Karpas-422 (cell line): ENCODE measurements around the gene COL19A1. TPM values are rescaled to one million over a fixed set of nuclear protein-coding genes. Genes with fewer than 3 reads are reported as not detected.

Experiments used
- DNase-seq: peaks from one replicate; pipeline ENCODE4 v3.0.0-alpha.2; 2015
- H2AFZ ChIP-seq: fragments of 200-600 bp; sonication (generic); 2 replicates; pipeline ENCODE4 v1.6.1; 2014; ENCODE audit warnings: antibody characterized with exemption, low read length, mixed read lengths
- H3K27ac ChIP-seq: fragments of 200-600 bp; sonication (generic); 2 replicates; pipeline ENCODE4 v1.5.1; 2014; ENCODE audit warnings: mild to moderate bottlenecking, low read length, moderate library complexity
- H3K27me3 ChIP-seq: fragments of 200-600 bp; sonication (generic); 2 replicates; pipeline ENCODE4 v1.6.1; 2014; ENCODE audit warnings: low read length, mixed read lengths
- H3K36me3 ChIP-seq: fragments of 200-600 bp; sonication (generic); 2 replicates; pipeline ENCODE4 v1.6.1; 2014; ENCODE audit warnings: low read length, mixed read lengths; ENCODE audit not compliant: insufficient read depth
- H3K4me1 ChIP-seq: fragments of 200-600 bp; sonication (generic); 2 replicates; pipeline ENCODE4 v1.6.1; 2014; ENCODE audit warnings: mild to moderate bottlenecking, low read length, mixed read lengths
- H3K4me2 ChIP-seq: fragments of 200-600 bp; sonication (generic); 2 replicates; pipeline ENCODE4 v1.6.1; 2014; ENCODE audit warnings: low read length, low read depth, mild to moderate bottlenecking; ENCODE audit not compliant: poor library complexity, severe bottlenecking
- H3K4me3 ChIP-seq: fragments of 200-600 bp; sonication (generic); 2 replicates; pipeline ENCODE4 v1.5.1; 2014; ENCODE audit warnings: mild to moderate bottlenecking, antibody characterized with exemption, low read length, mixed read lengths
- H3K79me2 ChIP-seq: fragments of 200-600 bp; sonication (generic); 2 replicates; pipeline ENCODE4 v1.6.1; 2014; ENCODE audit warnings: mild to moderate bottlenecking, low read length, mixed read lengths
- H3K9ac ChIP-seq: fragments of 200-600 bp; sonication (generic); 2 replicates; pipeline ENCODE4 v1.6.0; 2014; ENCODE audit warnings: low read length
- H3K9me2 ChIP-seq: fragments of 200-600 bp; sonication (generic), shearing (Covaris generic); replicated peaks from 2 replicates; pipeline ENCODE4 v1.6.0; 2014; ENCODE audit warnings: mild to moderate bottlenecking, low read length, moderate library complexity; ENCODE audit not compliant: insufficient read depth
- H3K9me3 ChIP-seq: fragments of 300-700, 200-600 bp; sonication (generic); 2 replicates; pipeline ENCODE4 v1.6.1; 2014; ENCODE audit warnings: low read length, mixed read lengths
- H4K20me1 ChIP-seq: fragments of 200-600 bp; sonication (generic); 2 replicates; pipeline ENCODE4 v1.6.1; 2014; ENCODE audit warnings: mild to moderate bottlenecking, antibody characterized with exemption, low read length, low read depth; ENCODE audit not compliant: insufficient read depth
- total RNA-seq: library from RNA; depleted of rRNA; stranded (reverse); fragments of >200 nt; shearing (Covaris generic); gene quantifications from 2 replicates; pipeline ENCODE4 v1.2.3, GENCODE V29; 2014; ENCODE audit warnings: low replicate concordance

COL19A1 gene
- total RNA-seq, 1 experiment from 2014 or later = not detected

DNA sequence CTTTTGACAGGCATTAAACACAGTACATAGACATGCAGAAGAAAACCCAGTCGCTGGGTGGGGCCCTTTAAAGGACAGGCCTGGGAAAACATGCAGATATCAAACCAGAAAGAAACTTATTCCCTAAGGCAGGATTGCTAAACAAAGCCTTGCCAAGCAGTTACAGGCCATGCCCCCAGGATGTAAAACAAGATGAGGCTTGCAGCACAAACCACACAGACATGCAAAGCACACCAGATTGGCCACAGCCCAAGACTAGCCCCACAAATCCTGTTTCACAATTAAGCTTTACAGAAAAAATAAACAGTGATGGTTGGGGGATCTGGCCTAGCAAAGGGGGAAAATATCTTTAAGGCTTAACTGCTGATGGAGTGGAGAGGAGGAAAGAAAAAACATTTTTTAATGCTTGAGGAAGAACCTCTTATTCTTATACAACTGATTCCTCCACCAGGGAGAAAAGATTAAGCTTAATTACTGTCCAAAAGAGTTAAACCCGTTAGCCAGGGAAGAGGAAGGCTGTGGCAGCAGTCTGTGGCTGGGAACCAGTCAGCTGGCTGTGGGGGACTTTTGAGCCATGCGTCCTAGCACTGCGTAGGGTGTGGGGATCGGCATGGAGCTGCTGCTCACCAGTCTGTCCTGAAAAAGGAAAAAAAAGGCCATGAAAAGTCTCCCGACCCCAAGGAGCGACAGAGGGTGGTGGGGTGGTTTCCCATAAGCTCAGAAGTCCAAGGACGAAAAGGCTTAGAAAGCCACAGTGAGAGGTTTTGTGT lies 28.4 kb downstream of the COL19A1 start:
- H3K4me1 ChIP-seq = no peaks in the 10 kb centered on the region
- H3K36me3 ChIP-seq = no peaks in the 10 kb centered on the region
- DNase-seq = no peak
- H3K4me3 ChIP-seq = no peak overlapping the region
- no peaks in the 10 kb centered on the region for H3K9me2 ChIP-seq
- no peaks in the 10 kb centered on the region for H3K27me3 ChIP-seq
- no peak overlapping the region for H3K4me2 ChIP-seq
- no peak overlapping the region for H3K27ac ChIP-seq
- H2AFZ ChIP-seq = no peak overlapping the region
- no peak overlapping the region for H3K9ac ChIP-seq
- no peaks in the 10 kb centered on the region for H3K79me2 ChIP-seq
- no peaks in the 10 kb centered on the region for H4K20me1 ChIP-seq
- H3K9me3 ChIP-seq = no peaks in the 10 kb centered on the region

DNA sequence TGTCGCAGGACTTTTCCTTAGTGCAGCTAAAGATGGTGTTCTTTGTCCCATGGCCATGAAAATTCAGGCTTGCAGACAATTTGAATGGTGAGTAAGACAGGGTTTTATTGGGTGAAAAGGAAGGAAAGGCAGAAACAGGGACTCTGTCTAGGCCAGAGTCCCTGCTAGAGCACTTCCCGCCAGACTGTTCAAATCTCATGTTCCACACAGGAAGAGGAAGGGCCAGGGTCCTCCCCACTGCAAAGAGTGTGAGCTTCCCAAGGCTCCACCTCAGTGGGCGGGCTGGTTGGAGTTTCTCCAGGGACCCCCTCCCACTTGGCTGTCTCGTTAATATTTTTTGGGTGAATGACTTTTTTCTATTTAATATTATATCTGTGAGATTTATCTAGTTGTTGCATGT lies 29.0 kb downstream of the COL19A1 start:
- no peak for DNase-seq
- Histone ChIP-seq H3K9me3 (no peaks in the 10 kb centered on the region), H4K20me1 (no peaks in the 10 kb centered on the region), H3K9ac (no peak overlapping the region), H3K4me1 (no peaks in the 10 kb centered on the region), H3K27me3 (no peaks in the 10 kb centered on the region), H3K27ac (no peak overlapping the region), H3K36me3 (no peaks in the 10 kb centered on the region), H3K79me2 (no peaks in the 10 kb centered on the region), H3K9me2 (no peaks in the 10 kb centered on the region), H3K4me3 (no peak overlapping the region), H2AFZ (no peak overlapping the region), H3K4me2 (no peak overlapping the region)

- no peak overlapping the region for H2AFZ ChIP-seq
- no peaks in the 10 kb centered on the region for H3K27me3 ChIP-seq
- H3K36me3 ChIP-seq = no peaks in the 10 kb centered on the region
- no peak overlapping the region for H3K4me3 ChIP-seq
- no peaks in the 10 kb centered on the region for H4K20me1 ChIP-seq
- no peak overlapping the region for H3K4me2 ChIP-seq
- H3K4me1 ChIP-seq = no peaks in the 10 kb centered on the region
- no peak overlapping the region for H3K27ac ChIP-seq
- H3K79me2 ChIP-seq = no peaks in the 10 kb centered on the region
- H3K9ac ChIP-seq = no peak overlapping the region
- no peaks in the 10 kb centered on the region for H3K9me2 ChIP-seq
- no peaks in the 10 kb centered on the region for H3K9me3 ChIP-seq
- DNase-seq = no peak
Observed at GRCh38 chr6:69900869-69901268, 34.5 kb downstream of the COL19A1 start.

GRCh38 chr6:69901361-69901760 lies 35.0 kb downstream of the COL19A1 start:
- Histone ChIP-seq H3K9ac (no peak overlapping the region), H3K9me2 (no peaks in the 10 kb centered on the region), H3K79me2 (no peaks in the 10 kb centered on the region), H3K27me3 (no peaks in the 10 kb centered on the region), H3K27ac (no peak overlapping the region), H2AFZ (no peak overlapping the region), H3K4me3 (no peak overlapping the region), H4K20me1 (no peaks in the 10 kb centered on the region), H3K4me2 (no peak overlapping the region), H3K36me3 (no peaks in the 10 kb centered on the region), H3K9me3 (no peaks in the 10 kb centered on the region), H3K4me1 (no peaks in the 10 kb centered on the region)
- no peak for DNase-seq

GRCh38 chr6:69907981-69908498 lies 41.7 kb downstream of the COL19A1 start:
- Histone ChIP-seq H3K79me2 (no peaks in the 10 kb centered on the region), H3K9ac (no peak overlapping the region), H3K36me3 (no peaks in the 10 kb centered on the region), H3K4me2 (no peak overlapping the region), H3K4me3 (no peak overlapping the region), H3K9me3 (no peaks in the 10 kb centered on the region), H3K9me2 (no peaks in the 10 kb centered on the region), H4K20me1 (no peaks in the 10 kb centered on the region), H2AFZ (no peak overlapping the region), H3K4me1 (no peaks in the 10 kb centered on the region), H3K27me3 (no peaks in the 10 kb centered on the region), H3K27ac (no peak overlapping the region)
- DNase-seq = no peak

DNA sequence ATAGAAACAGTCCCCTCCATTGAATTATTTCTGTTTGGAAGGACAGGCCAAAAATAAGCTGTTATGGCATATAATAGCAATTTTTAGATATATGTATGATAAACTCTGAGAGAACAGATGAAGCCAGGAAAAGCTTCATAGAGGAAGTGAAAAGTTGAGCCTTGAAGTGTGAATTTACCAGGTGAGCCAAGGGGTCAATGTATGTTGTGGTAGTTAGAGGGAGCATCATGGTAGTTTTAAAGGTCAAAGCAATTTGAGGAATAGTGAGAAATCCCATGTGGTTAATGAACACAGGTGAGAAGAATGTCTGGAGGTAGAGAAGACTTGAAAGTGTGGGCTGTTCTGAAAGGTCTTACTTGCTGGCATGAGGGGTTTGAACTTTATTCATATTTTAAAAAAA lies 47.0 kb downstream of the COL19A1 start:
- no peak overlapping the region for H2AFZ ChIP-seq
- no peaks in the 10 kb centered on the region for H3K79me2 ChIP-seq
- H3K9ac ChIP-seq = no peak overlapping the region
- H3K9me2 ChIP-seq = no peaks in the 10 kb centered on the region
- H4K20me1 ChIP-seq = no peaks in the 10 kb centered on the region
- no peak overlapping the region for H3K4me3 ChIP-seq
- H3K4me2 ChIP-seq = no peak overlapping the region
- no peak for DNase-seq
- H3K9me3 ChIP-seq = no peaks in the 10 kb centered on the region
- no peaks in the 10 kb centered on the region for H3K36me3 ChIP-seq
- H3K27me3 ChIP-seq = no peaks in the 10 kb centered on the region
- no peak overlapping the region for H3K27ac ChIP-seq
- H3K4me1 ChIP-seq = no peaks in the 10 kb centered on the region

GRCh38 chr6:69914015-69914485 lies 47.7 kb downstream of the COL19A1 start:
- Histone ChIP-seq H3K9ac (no peak overlapping the region), H2AFZ (no peak overlapping the region), H3K4me1 (no peaks in the 10 kb centered on the region), H3K79me2 (no peaks in the 10 kb centered on the region), H3K4me2 (no peak overlapping the region), H4K20me1 (no peaks in the 10 kb centered on the region), H3K27me3 (no peaks in the 10 kb centered on the region), H3K36me3 (no peaks in the 10 kb centered on the region), H3K27ac (no peak overlapping the region), H3K9me3 (no peaks in the 10 kb centered on the region), H3K4me3 (no peak overlapping the region), H3K9me2 (no peaks in the 10 kb centered on the region)
- no peak for DNase-seq

- no peaks in the 10 kb centered on the region for H3K36me3 ChIP-seq
- DNase-seq = no peak
- H3K4me1 ChIP-seq = no peaks in the 10 kb centered on the region
- H3K4me3 ChIP-seq = no peak overlapping the region
- no peak overlapping the region for H3K27ac ChIP-seq
- H3K27me3 ChIP-seq = no peaks in the 10 kb centered on the region
- no peaks in the 10 kb centered on the region for H3K79me2 ChIP-seq
- no peak overlapping the region for H2AFZ ChIP-seq
- H4K20me1 ChIP-seq = no peaks in the 10 kb centered on the region
- no peak overlapping the region for H3K4me2 ChIP-seq
- H3K9ac ChIP-seq = no peak overlapping the region
- H3K9me3 ChIP-seq = no peaks in the 10 kb centered on the region
- no peaks in the 10 kb centered on the region for H3K9me2 ChIP-seq
Observed at GRCh38 chr6:69915346-69915745, 49.0 kb downstream of the COL19A1 start.
